ENCODE data around the gene SMC5. TPM values are rescaled to one million over a fixed set of nuclear protein-coding genes. Genes with fewer than 3 reads are reported as not detected.

Gene SMC5
- total RNA-seq, 1 experiment from 2014 or later, result 7.7 TPM

DNA sequence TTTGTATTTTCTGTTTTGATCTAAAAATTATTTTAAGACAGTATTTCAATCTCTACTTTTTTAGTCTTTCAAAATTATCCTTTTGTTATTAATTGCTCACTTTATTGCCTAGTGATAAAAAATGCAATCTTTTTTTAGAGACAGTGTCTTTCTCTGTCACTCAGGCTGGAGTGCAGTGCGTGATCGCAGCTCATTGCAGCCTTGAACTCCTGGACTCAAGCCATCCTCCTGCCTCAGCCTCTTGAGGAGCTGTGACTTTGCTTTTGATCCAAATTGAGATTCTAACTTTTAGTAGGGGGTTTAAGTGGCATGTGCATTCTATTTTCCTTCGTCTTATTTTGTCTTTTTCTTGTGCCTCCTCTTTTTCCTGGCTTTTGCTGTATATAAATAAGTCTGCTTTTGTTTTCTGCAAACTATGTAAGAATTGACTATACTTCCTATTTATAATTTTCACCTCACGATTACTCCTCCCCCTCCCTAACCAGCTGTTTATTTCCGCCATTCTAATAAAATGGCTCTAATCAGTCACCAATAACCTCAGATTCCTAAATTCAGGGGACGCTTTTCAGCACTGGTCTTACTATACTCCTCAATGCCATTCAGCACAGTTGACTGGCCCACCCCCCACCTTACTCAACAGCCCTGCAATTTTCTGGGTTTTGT is 123.4 kb downstream of the SMC5 start:
- no peaks in the 10 kb centered on the region for H3K36me3 Mint-ChIP-seq (ENCODE audit: insufficient read depth, unreplicated experiment)
- Histone ChIP-seq H3K4me1 (no peaks in the 10 kb centered on the region), H3K9me3 (no peaks in the 10 kb centered on the region), H3K27me3 (replicated peaks; ENCODE audit: control insufficient read depth, insufficient read depth, low read length) (no peaks in the 10 kb centered on the region), H3K36me3 (ENCODE audit: control insufficient read depth, insufficient read depth, low read length) (no peaks in the 10 kb centered on the region), H3K4me3 (ENCODE audit: low read depth, low read length) (no peak overlapping the region)
- no peaks in the 10 kb centered on the region for H3K4me1 Mint-ChIP-seq (ENCODE audit: low read depth, unreplicated experiment)
- no peaks in the 10 kb centered on the region for H3K9me3 Mint-ChIP-seq (ENCODE audit: unreplicated experiment)
- ChIA-PET POLR2A (no interaction called here), CTCF (no interaction called here)
- TF ChIP-seq, protein P1, sequence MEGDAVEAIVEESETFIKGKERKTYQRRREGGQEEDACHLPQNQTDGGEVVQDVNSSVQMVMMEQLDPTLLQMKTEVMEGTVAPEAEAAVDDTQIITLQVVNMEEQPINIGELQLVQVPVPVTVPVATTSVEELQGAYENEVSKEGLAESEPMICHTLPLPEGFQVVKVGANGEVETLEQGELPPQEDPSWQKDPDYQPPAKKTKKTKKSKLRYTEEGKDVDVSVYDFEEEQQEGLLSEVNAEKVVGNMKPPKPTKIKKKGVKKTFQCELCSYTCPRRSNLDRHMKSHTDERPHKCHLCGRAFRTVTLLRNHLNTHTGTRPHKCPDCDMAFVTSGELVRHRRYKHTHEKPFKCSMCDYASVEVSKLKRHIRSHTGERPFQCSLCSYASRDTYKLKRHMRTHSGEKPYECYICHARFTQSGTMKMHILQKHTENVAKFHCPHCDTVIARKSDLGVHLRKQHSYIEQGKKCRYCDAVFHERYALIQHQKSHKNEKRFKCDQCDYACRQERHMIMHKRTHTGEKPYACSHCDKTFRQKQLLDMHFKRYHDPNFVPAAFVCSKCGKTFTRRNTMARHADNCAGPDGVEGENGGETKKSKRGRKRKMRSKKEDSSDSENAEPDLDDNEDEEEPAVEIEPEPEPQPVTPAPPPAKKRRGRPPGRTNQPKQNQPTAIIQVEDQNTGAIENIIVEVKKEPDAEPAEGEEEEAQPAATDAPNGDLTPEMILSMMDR (IDR thresholded peaks at IDR 0.05; ENCODE audit: insufficient read depth in 1 of 2, low read depth in 1 of 2, low read length in 1 of 2, severe bottlenecking in 1 of 2, unreplicated experiment in 1 of 2), result no peak
- H3K4me3 Mint-ChIP-seq (ENCODE audit: unreplicated experiment), result no peak overlapping the region
- intact Hi-C loops (cut with micrococcal nuclease; ENCODE audit: unreplicated experiment), result no loop called here
- DNase-seq, result no peak
- no TSS peak for BruUV-seq (replicated peaks)
- no peak overlapping the region for H3K27ac Mint-ChIP-seq (ENCODE audit: unreplicated experiment)
- no peaks in the 10 kb centered on the region for H3K27me3 Mint-ChIP-seq (ENCODE audit: insufficient read depth, unreplicated experiment)

DNA sequence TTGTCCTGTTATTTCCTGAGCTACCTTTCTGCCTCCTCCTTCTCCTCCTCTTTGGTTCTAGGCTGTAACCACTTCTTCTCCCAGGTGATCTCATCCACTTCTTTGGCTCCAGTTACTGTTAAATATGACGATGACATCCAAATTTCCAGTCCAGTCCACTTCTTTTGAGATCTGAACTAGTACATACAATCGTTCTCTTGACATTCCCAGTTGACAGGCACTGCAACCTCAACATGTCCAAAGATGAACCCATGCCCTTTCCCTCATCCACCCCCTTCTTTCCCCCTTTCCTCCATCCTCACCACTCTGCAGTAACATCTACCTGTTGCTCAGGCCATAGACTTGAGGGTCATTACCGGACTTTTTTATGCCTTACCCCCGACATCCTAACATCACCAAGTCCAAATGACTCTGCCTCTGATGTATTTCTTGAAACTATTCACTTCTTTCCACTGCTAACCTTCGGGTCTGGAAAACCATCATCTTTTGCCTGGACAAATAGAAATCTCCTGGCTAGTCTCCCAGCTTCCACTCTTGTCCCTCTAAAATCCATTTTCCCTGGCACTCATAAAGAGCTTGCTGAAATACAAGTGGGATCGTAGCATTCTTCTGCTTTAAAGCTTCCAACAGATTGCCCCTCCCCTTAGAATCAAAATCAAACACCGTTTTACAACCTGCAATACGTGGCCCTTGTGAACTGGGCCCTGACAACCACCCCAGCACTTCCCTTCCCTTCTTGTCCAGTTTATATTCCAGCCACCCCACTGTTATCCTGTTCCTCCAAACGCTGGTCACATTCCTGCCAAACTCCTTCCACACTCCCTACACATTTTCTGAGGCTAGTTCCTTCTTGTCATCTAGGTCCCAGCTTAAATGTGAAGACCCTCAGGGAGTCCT is 124.2 kb downstream of the SMC5 start:
- Mint-ChIP-seq H3K4me3 (ENCODE audit: unreplicated experiment) (no peak overlapping the region), H3K27ac (ENCODE audit: unreplicated experiment) (no peak overlapping the region), H3K36me3 (ENCODE audit: insufficient read depth, unreplicated experiment) (no peaks in the 10 kb centered on the region), H3K9me3 (ENCODE audit: unreplicated experiment) (no peaks in the 10 kb centered on the region), H3K27me3 (ENCODE audit: insufficient read depth, unreplicated experiment) (no peaks in the 10 kb centered on the region), H3K4me1 (ENCODE audit: low read depth, unreplicated experiment) (no peaks in the 10 kb centered on the region)
- DNase-seq, result no peak
- CTCF ChIA-PET, result no interaction called here
- TF ChIP-seq, protein P1 (IDR thresholded peaks at IDR 0.05; ENCODE audit: insufficient read depth in 1 of 2, low read depth in 1 of 2, low read length in 1 of 2, severe bottlenecking in 1 of 2, unreplicated experiment in 1 of 2), result no peak
- Histone ChIP-seq H3K4me1 (no peaks in the 10 kb centered on the region), H3K36me3 (ENCODE audit: control insufficient read depth, insufficient read depth, low read length) (no peaks in the 10 kb centered on the region), H3K4me3 (ENCODE audit: low read depth, low read length) (no peak overlapping the region), H3K27me3 (replicated peaks; ENCODE audit: control insufficient read depth, insufficient read depth, low read length) (no peaks in the 10 kb centered on the region), H3K9me3 (no peaks in the 10 kb centered on the region)
- no TSS peak for BruUV-seq (replicated peaks)
- intact Hi-C loops (cut with micrococcal nuclease; ENCODE audit: unreplicated experiment), result no loop called here
- POLR2A ChIA-PET, result no interaction called here

DNA sequence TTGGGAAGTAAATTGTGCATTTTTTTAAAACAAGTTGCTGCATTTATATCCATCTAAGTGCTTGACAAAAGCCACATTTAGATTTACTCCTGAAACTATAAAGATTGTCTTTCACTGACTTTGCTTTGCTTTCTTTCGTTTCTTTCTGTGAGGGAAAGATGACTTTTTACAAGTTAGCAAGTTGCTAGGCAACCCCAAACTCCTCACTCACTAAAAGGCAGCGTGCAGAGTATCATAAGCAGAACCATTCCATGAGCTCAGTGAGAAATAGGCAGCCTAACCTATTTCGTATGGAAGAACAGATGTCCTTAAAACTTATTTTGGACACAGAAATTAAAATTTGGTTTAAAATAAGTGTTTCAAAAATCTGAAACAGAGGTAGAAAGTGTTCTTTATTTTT is 126.6 kb downstream of the SMC5 start:
- no peaks in the 10 kb centered on the region for H3K27me3 Mint-ChIP-seq (ENCODE audit: insufficient read depth, unreplicated experiment)
- no peaks in the 10 kb centered on the region for H3K9me3 Mint-ChIP-seq (ENCODE audit: unreplicated experiment)
- H3K27me3 ChIP-seq (replicated peaks; ENCODE audit: control insufficient read depth, insufficient read depth, low read length), result no peaks in the 10 kb centered on the region
- H3K4me1 ChIP-seq, result no peaks in the 10 kb centered on the region
- TF ChIP-seq, protein P1 (IDR thresholded peaks at IDR 0.05; ENCODE audit: insufficient read depth in 1 of 2, low read depth in 1 of 2, low read length in 1 of 2, severe bottlenecking in 1 of 2, unreplicated experiment in 1 of 2), result no peak
- H3K4me1 Mint-ChIP-seq (ENCODE audit: low read depth, unreplicated experiment), result no peaks in the 10 kb centered on the region
- H3K27ac Mint-ChIP-seq (ENCODE audit: unreplicated experiment), result no peak overlapping the region
- no peak overlapping the region for H3K4me3 Mint-ChIP-seq (ENCODE audit: unreplicated experiment)
- no peak for DNase-seq
- intact Hi-C loops (cut with micrococcal nuclease; ENCODE audit: unreplicated experiment), result no loop called here
- CTCF ChIA-PET, result no interaction called here
- POLR2A ChIA-PET, result no interaction called here
- no peaks in the 10 kb centered on the region for H3K36me3 ChIP-seq (ENCODE audit: control insufficient read depth, insufficient read depth, low read length)
- no peaks in the 10 kb centered on the region for H3K9me3 ChIP-seq
- no peaks in the 10 kb centered on the region for H3K36me3 Mint-ChIP-seq (ENCODE audit: insufficient read depth, unreplicated experiment)
- H3K4me3 ChIP-seq (ENCODE audit: low read depth, low read length), result no peak overlapping the region
- no TSS peak for BruUV-seq (replicated peaks)

All from Caco-2 (cell line).